H9 (cell line): ENCODE data around the gene TTBK1. TPM values are rescaled to one million over a fixed set of nuclear protein-coding genes. Genes with fewer than 3 reads are reported as not detected.

ENCODE experiments used
- DNase-seq: peaks from one replicate; pipeline ENCODE4 v3.0.0-alpha.2; 2017
- H2AFZ ChIP-seq: one replicate; pipeline ENCODE4 v1.6.1; 2013; ENCODE audit warnings: mild to moderate bottlenecking, low read length, control low read depth, moderate library complexity
- H2AK5ac ChIP-seq: 2 replicates; pipeline ENCODE4 v1.6.1; 2013; ENCODE audit warnings: low read length, control low read depth, mixed read lengths; ENCODE audit not compliant: insufficient read length
- H2BK120ac ChIP-seq: one replicate; pipeline ENCODE4 v1.6.1; 2013; ENCODE audit warnings: low read depth, mild to moderate bottlenecking, low read length, control low read depth, inconsistent platforms; ENCODE audit not compliant: poor library complexity, severe bottlenecking
- H2BK12ac ChIP-seq: 2 replicates; pipeline ENCODE4 v1.6.1; 2013; ENCODE audit warnings: low read length, control low read depth, mixed read lengths, low read depth; ENCODE audit not compliant: insufficient read length
- H2BK15ac ChIP-seq: 2 replicates; pipeline ENCODE4 v1.6.1; 2013; ENCODE audit warnings: low read depth, low read length, control low read depth
- H2BK20ac ChIP-seq: one replicate; pipeline ENCODE4 v1.6.1; 2013; ENCODE audit warnings: low read depth, mild to moderate bottlenecking, low read length, control low read depth, inconsistent platforms; ENCODE audit not compliant: poor library complexity, severe bottlenecking
- H2BK5ac ChIP-seq: 2 replicates; pipeline ENCODE4 v1.6.1; 2013; ENCODE audit warnings: low read length, control low read depth, mixed read lengths; ENCODE audit not compliant: insufficient read length
- H3K14ac ChIP-seq: 2 replicates; pipeline ENCODE4 v1.6.1; 2013; ENCODE audit warnings: low read length, control low read depth; ENCODE audit not compliant: insufficient read depth
- H3K18ac ChIP-seq: 2 replicates; pipeline ENCODE4 v1.6.1; 2013; ENCODE audit warnings: low read depth, mild to moderate bottlenecking, mixed read lengths, low read length, control low read depth; ENCODE audit not compliant: insufficient read length
- H3K23ac ChIP-seq: 2 replicates; pipeline ENCODE4 v1.6.1; 2013; ENCODE audit warnings: low read length, control low read depth, mixed read lengths, low read depth; ENCODE audit not compliant: insufficient read length
- H3K23me2 ChIP-seq: 2 replicates; pipeline ENCODE4 v1.6.1; 2013; ENCODE audit warnings: low read depth, mild to moderate bottlenecking, mixed read lengths, low read length, control low read depth; ENCODE audit not compliant: insufficient read length, poor library complexity, severe bottlenecking
- H3K27ac ChIP-seq: 2 replicates; pipeline ENCODE4 v1.5.1; 2013; ENCODE audit warnings: low read length, control low read depth, mixed read lengths, low read depth; ENCODE audit not compliant: insufficient read length
- H3K27me3 ChIP-seq: 2 replicates; pipeline ENCODE4 v1.6.1; 2013; ENCODE audit warnings: low read length, control low read depth, inconsistent platforms; ENCODE audit not compliant: insufficient read depth
- H3K4ac ChIP-seq: 2 replicates; pipeline ENCODE4 v1.6.1; 2013; ENCODE audit warnings: low read depth, mild to moderate bottlenecking, control low read depth, inconsistent platforms, low read length, moderate library complexity
- H3K4me1 ChIP-seq: 2 replicates; pipeline ENCODE4 v1.6.1; 2013; ENCODE audit warnings: low read length, control low read depth, inconsistent platforms; ENCODE audit not compliant: insufficient read depth
- H3K4me2 ChIP-seq: 2 replicates; pipeline ENCODE4 v1.6.1; 2013; ENCODE audit warnings: low read length, control low read depth, mixed read lengths; ENCODE audit not compliant: insufficient read length, insufficient read depth
- H3K56ac ChIP-seq: 2 replicates; pipeline ENCODE4 v1.6.1; 2013; ENCODE audit warnings: low read depth, mild to moderate bottlenecking, mixed read lengths, low read length, control low read depth; ENCODE audit not compliant: insufficient read length
- H3K79me1 ChIP-seq: 2 replicates; pipeline ENCODE4 v1.6.1; 2013; ENCODE audit warnings: low read depth, mild to moderate bottlenecking, moderate library complexity, low read length, control low read depth, inconsistent platforms; ENCODE audit not compliant: insufficient read depth, poor library complexity, severe bottlenecking
- H3K79me2 ChIP-seq: 2 replicates; pipeline ENCODE4 v1.6.1; 2013; ENCODE audit warnings: low read length, control low read depth, inconsistent platforms; ENCODE audit not compliant: insufficient read depth
- H3K9ac ChIP-seq: 2 replicates; pipeline ENCODE4 v1.6.1; 2013; ENCODE audit warnings: low read length, control low read depth, mixed read lengths; ENCODE audit not compliant: insufficient read length; ENCODE audit errors: extremely low read depth
- H3K9me3 ChIP-seq: one replicate; pipeline ENCODE4 v1.6.1; 2013; ENCODE audit warnings: low read depth, low read length, inconsistent platforms; ENCODE audit not compliant: control insufficient read depth
- H3T11ph ChIP-seq: one replicate; pipeline ENCODE4 v1.6.1; 2013; ENCODE audit warnings: mild to moderate bottlenecking, low read length, control low read depth, inconsistent platforms
- H4K20me1 ChIP-seq: one replicate; pipeline ENCODE4 v1.6.1; 2013; ENCODE audit not compliant: control insufficient read depth, insufficient read length, insufficient read depth
- H4K5ac ChIP-seq: 2 replicates; pipeline ENCODE4 v1.6.1; 2013; ENCODE audit warnings: low read depth, mild to moderate bottlenecking, mixed read lengths, low read length, control low read depth; ENCODE audit not compliant: insufficient read length
- H4K8ac ChIP-seq: replicated peaks from 2 replicates; pipeline ENCODE4 v1.6.1; 2013; ENCODE audit warnings: low read length, control low read depth, mixed read lengths, low read depth; ENCODE audit not compliant: insufficient read length
- H4K91ac ChIP-seq: 2 replicates; pipeline ENCODE4 v1.6.1; 2013; ENCODE audit warnings: low read depth, mild to moderate bottlenecking, moderate library complexity, mixed read lengths, low read length, control low read depth; ENCODE audit not compliant: insufficient read length
- H3K27ac Mint-ChIP-seq, 3 experiments: 2 replicates in 2 of 3; 3 replicates in 1 of 3; pipeline ENCODE4 v1.8.0; 2020 to 2021; ENCODE audit warnings: mixed read lengths in 3 of 3, mild to moderate bottlenecking in 1 of 3, moderate library complexity in 1 of 3
- H3K27me3 Mint-ChIP-seq: 2 replicates; pipeline ENCODE4 v1.8.0; 2021; ENCODE audit warnings: low read depth, mild to moderate bottlenecking, moderate library complexity, mixed read lengths
- H3K36me3 Mint-ChIP-seq, 3 experiments: 2 replicates in 2 of 3; 3 replicates in 1 of 3; pipeline ENCODE4 v1.8.0; 2020 to 2021; ENCODE audit warnings: low read depth in 3 of 3, mixed read lengths in 3 of 3; ENCODE audit not compliant: insufficient read depth in 1 of 3
- H3K4me1 Mint-ChIP-seq, 2 experiments: 2 replicates each; pipeline ENCODE4 v1.8.0; 2020; ENCODE audit warnings: mixed read lengths in 2 of 2
- H3K4me3 Mint-ChIP-seq, 2 experiments: 2 replicates in 1 of 2; 3 replicates in 1 of 2; pipeline ENCODE4 v1.8.0; 2020 to 2021; ENCODE audit warnings: mild to moderate bottlenecking in 2 of 2, mixed read lengths in 2 of 2, moderate library complexity in 1 of 2
- H3K9me3 Mint-ChIP-seq, 2 experiments: 2 replicates in 1 of 2; 3 replicates in 1 of 2; pipeline ENCODE4 v1.8.0; 2020; ENCODE audit warnings: mild to moderate bottlenecking in 2 of 2, mixed read lengths in 2 of 2, moderate library complexity in 1 of 2
- CTCF ChIP-seq: fragments of 200-600 bp; sonication (generic); conservative IDR thresholded peaks from 3 replicates; pipeline ENCODE4 v1.8.0; 2021; ENCODE audit warnings: antibody characterized with exemption, mild to moderate bottlenecking
- WGBS: extraction: QIAGEN DNeasy Blood & Tissue Kit; methylation state at CpG from one replicate; pipeline ENCODE4 v1.1.7; 2013; ENCODE audit warnings: missing lambda C conversion rate, low lambda C conversion rate, mixed read lengths; ENCODE audit not compliant: insufficient read length; ENCODE audit errors: extremely low coverage; 5-methylcytosine and 5-hydroxymethylcytosine counted together
- total RNA-seq: library from RNA; stranded (reverse); gene quantifications from 2 replicates; pipeline ENCODE4 v1.2.1, GENCODE V29; 2021

The TTBK1 gene
- total RNA-seq, 1 experiment from 2014 or later: 1.6 TPM

DNA sequence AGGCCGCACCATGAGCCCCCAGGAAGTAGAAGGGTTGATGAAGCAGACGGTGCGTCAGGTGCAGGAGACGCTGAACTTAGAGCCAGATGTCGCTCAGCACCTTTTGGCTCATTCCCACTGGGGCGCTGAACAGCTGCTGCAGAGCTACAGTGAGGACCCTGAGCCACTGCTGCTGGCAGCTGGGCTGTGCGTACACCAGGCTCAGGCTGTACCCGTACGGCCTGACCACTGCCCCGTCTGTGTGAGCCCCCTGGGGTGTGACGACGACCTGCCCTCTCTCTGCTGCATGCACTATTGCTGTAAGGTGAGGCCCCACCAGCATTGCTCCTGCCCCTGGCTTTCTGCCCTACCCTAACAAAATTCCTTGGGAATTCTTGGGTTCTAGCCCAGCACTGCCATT, 27.1 kb upstream of the TTBK1 start:
- no peak overlapping the region for H2BK120ac ChIP-seq
- H3K23ac ChIP-seq: no peak overlapping the region
- H3K56ac ChIP-seq: no peak overlapping the region
- no peaks in the 10 kb centered on the region for H3K79me2 ChIP-seq
- H3K9me3 ChIP-seq: no peaks in the 10 kb centered on the region
- H2BK15ac ChIP-seq: no peak overlapping the region
- no peak overlapping the region for H3K4me2 ChIP-seq
- H4K91ac ChIP-seq: no peak overlapping the region
- no peak overlapping the region for H3K9ac ChIP-seq
- Mint-ChIP-seq H3K27ac (no peak overlapping the region), H3K4me3 (no peak overlapping the region), H3K9me3 (no peaks in the 10 kb centered on the region), H3K36me3 (peaks cover 0 to 2% (median 2%) of the 10 kb centered on the region in 3 experiments; a peak in 2 of 7 replicates), H3K27me3 (peaks cover 3% of the 10 kb centered on the region), H3K4me1 (peaks cover 9% of the 10 kb centered on the region in 2 experiments)
- no peaks in the 10 kb centered on the region for H3K27me3 ChIP-seq
- TF ChIP-seq CTCF: no peak
- no peak overlapping the region for H2AFZ ChIP-seq
- no peak overlapping the region for H2AK5ac ChIP-seq
- H3K79me1 ChIP-seq: no peaks in the 10 kb centered on the region
- no peak overlapping the region for H2BK5ac ChIP-seq
- H3K27ac ChIP-seq: no peak overlapping the region
- no peak overlapping the region for H2BK12ac ChIP-seq
- no peak overlapping the region for H3K18ac ChIP-seq
- no peaks in the 10 kb centered on the region; the same call in 1 of the 2 replicates for H3K4me1 ChIP-seq
- no peak for DNase-seq
- no peak overlapping the region for H3K4ac ChIP-seq
- H2BK20ac ChIP-seq: no peak overlapping the region
- H3T11ph ChIP-seq: no peak overlapping the region
- no CpG with 5 or more reads among the region's 12 CpGs for WGBS
- no peak overlapping the region for H4K5ac ChIP-seq
- no peaks in the 10 kb centered on the region for H3K23me2 ChIP-seq
- no peak overlapping the region for H4K8ac ChIP-seq
- no peak overlapping the region for H3K14ac ChIP-seq
- no peaks in the 10 kb centered on the region for H4K20me1 ChIP-seq
